ENCODE measurements around the gene PTP4A1.
A peak's percentile ranks its signal among the peaks of the same experiment; 100 is the strongest.

PTP4A1 gene

GRCh38 chr6:63553900-63554299 is 18.4 kb upstream of the PTP4A1 start:
- no peak overlapping the region for H3K4me3 ChIP-seq (ENCODE audit: low read depth, low read length)
- no peak for DNase-seq (ENCODE audit: low read depth)

GRCh38 chr6:63554782-63555181 is 17.5 kb upstream of the PTP4A1 start:
- no peak for DNase-seq (ENCODE audit: low read depth)
- no peak overlapping the region for H3K4me3 ChIP-seq (ENCODE audit: low read depth, low read length)

GRCh38 chr6:63556369-63556768 is 15.9 kb upstream of the PTP4A1 start:
- no peak overlapping the region for H3K4me3 ChIP-seq (ENCODE audit: low read depth, low read length)
- DNase-seq (ENCODE audit: low read depth) = no peak

DNA sequence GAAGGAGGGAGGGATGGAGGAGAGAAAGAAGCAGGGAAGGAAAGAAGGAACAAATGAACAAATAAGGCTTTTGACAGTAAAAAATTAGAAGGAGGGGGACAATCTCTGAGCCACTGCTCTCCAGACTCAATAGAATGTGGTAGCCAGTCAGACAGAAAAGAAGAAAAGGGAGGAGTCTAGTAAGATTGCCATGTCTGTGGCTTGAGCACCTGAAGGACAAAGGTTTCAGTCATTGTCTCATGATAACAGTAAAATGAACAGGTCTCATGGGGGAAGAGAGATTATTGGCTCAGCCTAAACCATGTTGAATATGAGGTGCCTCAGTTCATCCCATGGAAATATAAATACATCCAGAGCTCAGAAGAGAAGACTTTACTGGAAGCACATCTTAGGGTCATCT is 14.0 kb upstream of the PTP4A1 start:
- no peak overlapping the region for H3K4me3 ChIP-seq (ENCODE audit: low read depth, low read length)
- DNase-seq (ENCODE audit: low read depth) = no peak

DNA sequence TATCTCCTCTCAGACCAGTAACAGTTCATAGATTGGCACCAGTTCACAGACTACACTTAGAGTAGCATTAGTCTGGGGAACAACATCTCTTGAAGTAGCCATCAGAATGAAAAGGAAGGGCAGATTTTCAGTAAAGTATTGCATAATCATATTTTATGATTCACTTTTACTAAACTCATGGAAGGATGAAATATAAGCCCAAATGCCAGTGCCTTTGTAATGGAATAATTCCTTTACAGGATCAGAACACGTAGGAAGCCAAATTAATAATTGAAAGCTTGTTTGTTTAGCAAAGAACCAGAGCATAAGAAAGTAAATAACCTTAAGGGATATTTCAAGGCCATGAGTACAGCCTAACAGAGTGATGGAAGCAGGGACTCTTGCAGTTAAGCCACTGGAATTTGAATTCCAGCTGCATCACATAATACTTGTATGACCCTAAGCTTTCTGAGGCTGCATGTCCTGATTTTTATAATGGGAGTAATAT is 11.4 kb upstream of the PTP4A1 start:
- H3K4me3 ChIP-seq (ENCODE audit: low read depth, low read length) = no peak overlapping the region
- DNase-seq (ENCODE audit: low read depth) = no peak

DNA sequence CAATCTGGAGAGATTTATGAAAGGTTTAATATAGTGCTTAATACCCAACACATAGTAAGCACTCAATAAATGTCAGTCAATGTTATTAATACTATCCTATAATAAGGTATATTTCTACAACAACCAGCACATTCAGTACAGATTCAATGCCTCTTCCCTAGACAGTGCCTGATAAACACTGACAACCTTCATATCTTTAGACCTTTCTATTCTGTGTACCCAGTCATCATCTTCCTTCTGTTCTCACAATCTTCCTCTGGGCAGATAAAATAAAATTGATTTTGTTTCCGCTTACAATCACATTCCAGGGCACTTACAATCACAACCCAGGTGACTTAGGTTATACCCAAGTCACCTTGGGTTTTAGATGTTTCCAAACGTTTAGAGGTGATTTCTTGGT is 11.0 kb upstream of the PTP4A1 start:
- no peak overlapping the region for H3K4me3 ChIP-seq (ENCODE audit: low read depth, low read length)
- DNase-seq (ENCODE audit: low read depth) = no peak

- no peak overlapping the region for H3K4me3 ChIP-seq (ENCODE audit: low read depth, low read length)
- no peak for DNase-seq (ENCODE audit: low read depth)
Measured at GRCh38 chr6:63563235-63563634, 9.0 kb upstream of the PTP4A1 start.

GRCh38 chr6:63565058-63565726 is 7.1 kb upstream of the PTP4A1 start:
- no peak overlapping the region for H3K4me3 ChIP-seq (ENCODE audit: low read depth, low read length)
- no peak for DNase-seq (ENCODE audit: low read depth)

DNA sequence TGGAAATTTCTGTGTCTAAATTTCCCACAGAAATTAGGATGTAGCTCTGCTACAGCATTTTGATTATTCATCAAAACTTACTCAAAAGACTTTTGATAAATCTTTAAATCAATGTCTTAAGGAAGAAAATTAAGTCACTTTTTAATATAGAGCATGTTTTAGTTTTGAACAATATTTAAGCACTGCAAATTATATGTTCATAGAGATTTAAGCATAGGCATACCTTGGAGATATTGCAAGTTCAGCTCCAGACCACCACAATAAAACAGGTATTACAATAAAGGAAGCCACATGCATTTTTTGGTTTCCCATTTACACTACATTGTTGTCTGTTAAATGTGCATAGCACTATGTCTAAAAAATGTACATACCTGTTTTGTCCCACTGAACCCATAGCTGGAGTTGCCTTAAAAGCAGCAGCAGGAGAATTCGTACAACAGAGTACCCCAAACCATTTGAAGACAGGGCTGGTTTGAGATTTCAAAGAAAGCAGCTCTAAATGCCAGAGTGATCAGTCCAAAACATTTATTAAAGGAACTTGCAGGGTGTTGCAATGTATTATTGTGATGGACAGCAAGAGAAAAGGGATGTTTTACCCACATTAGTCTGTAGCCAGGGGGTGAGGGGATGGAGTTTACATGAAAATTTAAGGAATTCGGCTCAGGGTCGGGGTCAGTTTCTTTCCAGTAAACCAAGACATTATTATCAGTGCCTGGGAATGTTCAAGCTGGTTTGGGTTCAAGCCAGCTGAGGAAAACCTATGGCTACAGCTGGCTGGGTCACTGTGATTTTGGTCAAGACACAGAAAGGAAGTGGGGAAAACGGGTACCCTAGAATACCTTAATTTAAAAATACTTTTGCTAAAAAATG is 6.3 kb upstream of the PTP4A1 start:
- H3K4me3 ChIP-seq (ENCODE audit: low read depth, low read length) = no peak overlapping the region
- DNase-seq (ENCODE audit: low read depth) = no peak

DNA sequence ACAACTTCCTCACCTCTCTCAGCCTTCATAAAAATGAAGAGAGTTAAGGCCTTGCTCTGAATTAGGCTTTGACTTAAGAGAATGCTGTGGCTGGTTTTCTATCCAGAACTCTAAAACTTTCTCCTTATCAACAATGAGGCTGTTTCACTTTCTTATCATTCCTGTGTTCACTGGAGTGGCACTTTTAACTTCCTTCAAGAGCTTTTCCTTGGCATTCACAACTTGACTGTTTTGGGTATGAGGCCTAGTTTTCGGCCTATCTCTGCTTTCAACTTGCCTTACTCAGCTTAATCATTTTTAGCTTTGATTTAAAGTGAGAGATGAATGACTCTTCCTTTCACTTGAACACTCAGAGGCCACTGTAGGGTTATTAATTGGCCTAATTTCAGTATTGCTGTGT is 4.3 kb upstream of the PTP4A1 start:
- no peak overlapping the region for H3K4me3 ChIP-seq (ENCODE audit: low read depth, low read length)
- DNase-seq (ENCODE audit: low read depth) = no peak

DNA sequence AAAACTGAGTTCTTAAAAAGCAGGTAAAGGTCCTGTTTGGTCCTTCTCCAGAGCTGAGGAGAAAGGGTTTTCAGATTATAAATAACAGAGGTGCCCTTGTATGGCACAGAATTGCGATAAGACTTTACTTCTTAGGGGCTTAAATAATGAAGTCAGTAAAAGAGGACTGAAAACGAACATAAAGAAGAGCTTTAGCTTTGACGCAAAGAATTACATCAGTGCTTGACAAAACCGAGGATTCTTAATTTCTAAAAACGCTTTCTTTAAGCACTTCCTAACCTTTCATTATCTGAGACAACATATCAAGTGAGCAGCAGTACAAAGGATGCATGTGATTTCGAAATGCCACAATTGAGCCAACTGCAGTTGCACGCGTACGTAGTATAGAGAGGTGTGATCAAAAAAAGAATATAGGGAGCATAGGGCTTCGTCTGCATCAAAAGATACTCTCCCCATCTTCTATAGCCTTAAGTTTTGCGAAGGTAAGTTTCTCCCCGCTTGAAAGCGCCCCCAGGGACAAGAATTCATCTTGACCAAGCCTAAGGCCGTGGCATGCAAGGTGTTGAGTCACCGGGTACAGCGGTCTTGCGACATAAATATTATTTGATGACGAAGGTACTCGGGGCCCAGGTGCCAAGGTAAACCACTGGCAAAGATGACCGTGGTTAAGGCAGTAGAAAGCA is 778 bp upstream of the PTP4A1 start:
- peak; percentile 79 for DNase-seq (ENCODE audit: low read depth)
- peak overlapping the region; percentile 88 for H3K4me3 ChIP-seq (ENCODE audit: low read depth, low read length)

DNA sequence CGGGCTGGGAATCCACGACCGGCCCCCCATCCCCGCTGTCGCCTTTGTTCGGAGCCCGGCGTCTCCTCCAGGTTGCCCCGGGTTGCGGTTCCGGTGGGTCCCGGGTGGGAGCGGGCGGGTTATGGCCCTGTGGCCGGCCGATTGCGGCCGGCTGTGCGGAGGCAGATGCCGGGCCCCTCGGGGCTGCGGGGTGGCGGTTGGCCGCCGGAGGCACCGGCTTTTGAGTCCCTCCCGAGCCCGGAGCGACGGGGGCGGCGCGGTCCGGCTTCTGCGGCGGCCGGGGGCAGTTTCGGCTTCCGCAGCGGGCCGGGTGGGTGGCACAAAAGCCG is 431 bp downstream of the PTP4A1 start:
- H3K4me3 ChIP-seq (ENCODE audit: low read depth, low read length) = peak overlapping the region; percentile 88
- no peak for DNase-seq (ENCODE audit: low read depth)

GRCh38 chr6:63573076-63573898 is 1.0 kb downstream of the PTP4A1 start:
- H3K4me3 ChIP-seq (ENCODE audit: low read depth, low read length) = peak overlapping the region; percentile 88
- DNase-seq (ENCODE audit: low read depth) = no peak

GRCh38 chr6:63573899-63574553 is 1.7 kb downstream of the PTP4A1 start:
- DNase-seq (ENCODE audit: low read depth) = no peak
- H3K4me3 ChIP-seq (ENCODE audit: low read depth, low read length) = peak overlapping the region; percentile 88

DNA sequence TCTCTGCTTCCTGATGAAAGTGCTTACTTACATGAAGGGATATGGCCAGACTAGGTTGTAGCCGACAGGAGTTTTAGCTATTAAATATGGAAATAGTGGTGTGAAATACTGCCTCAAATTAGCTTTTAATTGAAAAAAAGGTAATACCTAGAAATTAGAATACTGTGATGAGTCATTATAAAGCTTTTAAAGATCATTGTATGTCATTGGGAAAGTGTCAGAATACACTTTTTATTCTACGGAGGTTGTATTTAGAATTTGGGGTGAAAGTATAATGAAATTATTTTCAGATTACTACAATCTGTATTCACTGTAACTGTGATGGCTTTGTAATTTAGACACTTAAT is 2.2 kb downstream of the PTP4A1 start:
- no peak for DNase-seq (ENCODE audit: low read depth)
- peak overlapping the region; percentile 88 for H3K4me3 ChIP-seq (ENCODE audit: low read depth, low read length)

GRCh38 chr6:63576147-63576772 is 4.0 kb downstream of the PTP4A1 start:
- DNase-seq (ENCODE audit: low read depth) = no peak
- no peak overlapping the region for H3K4me3 ChIP-seq (ENCODE audit: low read depth, low read length)

DNA sequence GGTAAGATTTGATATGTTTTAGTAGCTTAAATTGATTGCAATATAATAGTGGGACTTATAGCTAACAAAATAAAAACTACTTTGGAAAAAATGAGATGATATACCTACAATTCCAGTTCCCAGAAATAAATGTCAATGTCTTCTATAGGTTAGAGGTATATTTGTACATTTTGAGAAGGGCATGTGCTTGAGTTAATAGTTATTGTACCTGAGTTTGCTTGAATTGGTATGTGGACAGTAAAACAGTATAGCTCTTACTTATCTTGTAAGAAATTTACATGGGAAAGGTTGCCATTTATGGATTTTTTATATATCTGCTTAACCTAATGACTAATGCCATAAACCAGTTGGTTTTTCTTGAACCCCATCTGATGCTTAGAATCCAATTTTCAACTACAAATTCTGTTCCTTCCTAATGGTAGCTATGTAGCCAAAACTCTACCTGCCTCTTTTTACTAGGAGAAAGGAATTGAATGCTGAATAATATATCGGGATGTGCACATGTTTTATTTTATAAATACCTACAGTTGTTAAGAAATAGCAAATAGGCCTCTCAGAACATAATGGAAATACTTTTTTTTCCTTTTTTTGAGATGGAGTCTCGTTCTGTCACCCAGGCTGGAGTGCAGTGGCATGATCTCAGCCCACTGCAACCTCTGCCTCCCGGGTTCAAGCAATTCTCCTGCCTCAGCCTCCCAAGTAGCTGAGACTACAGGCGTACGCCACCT is 4.9 kb downstream of the PTP4A1 start:
- no peak overlapping the region for H3K4me3 ChIP-seq (ENCODE audit: low read depth, low read length)
- DNase-seq (ENCODE audit: low read depth) = no peak

GRCh38 chr6:63578757-63579156 is 6.5 kb downstream of the PTP4A1 start:
- DNase-seq (ENCODE audit: low read depth) = no peak
- H3K4me3 ChIP-seq (ENCODE audit: low read depth, low read length) = no peak overlapping the region

Data from skeletal muscle cell (primary cell).